ENCODE results near the gene RFNG. TPM values are rescaled to one million over a fixed set of nuclear protein-coding genes. Genes with fewer than 3 reads are reported as not detected.

Gene RFNG
- total RNA-seq, 1 donor from 2014 or later, result 61.4 TPM

- intact Hi-C loops (cut with DNase I), result no loop called here
- H3K4me3 ChIP-seq, result no peak overlapping the region
- no peaks in the 10 kb centered on the region for H3K27me3 ChIP-seq
- DNase-seq (ENCODE audit: extremely low spot score in 2 of 2), result no peak
- no peak overlapping the region for H3K27ac ChIP-seq
- no peaks in the 10 kb centered on the region for H3K9me3 ChIP-seq
- H3K36me3 ChIP-seq, result no peaks in the 10 kb centered on the region
- TF ChIP-seq CTCF (IDR thresholded peaks at IDR 0.05) (no peak), POLR2A (IDR thresholded peaks at IDR 0.05) (no peak), POLR2AphosphoS5 (IDR thresholded peaks at IDR 0.05; ENCODE audit: insufficient read depth in 1 of 2, low read depth in 1 of 2) (no peak)
- peaks cover 42% of the 10 kb centered on the region for H3K4me1 ChIP-seq
Measured at GRCh38 chr17:82001571-82002056, 50.0 kb downstream of the RFNG start.

- TF ChIP-seq CTCF (IDR thresholded peaks at IDR 0.05) (no peak), POLR2A (IDR thresholded peaks at IDR 0.05) (no peak), POLR2AphosphoS5 (IDR thresholded peaks at IDR 0.05; ENCODE audit: insufficient read depth in 1 of 2, low read depth in 1 of 2) (no peak)
- intact Hi-C loops (cut with DNase I), result no loop called here
- Histone ChIP-seq H3K36me3 (no peaks in the 10 kb centered on the region), H3K27me3 (no peaks in the 10 kb centered on the region), H3K4me1 (peaks cover 36% of the 10 kb centered on the region), H3K27ac (no peak overlapping the region), H3K9me3 (no peaks in the 10 kb centered on the region), H3K4me3 (no peak overlapping the region)
- DNase-seq (ENCODE audit: extremely low spot score in 2 of 2), result no peak
Measured at GRCh38 chr17:82000803-82001570, 50.6 kb downstream of the RFNG start.

- H3K27ac ChIP-seq, result no peak overlapping the region
- no peaks in the 10 kb centered on the region for H3K9me3 ChIP-seq
- intact Hi-C loops (cut with DNase I), result no loop called here
- no peak for DNase-seq (ENCODE audit: extremely low spot score in 2 of 2)
- TF ChIP-seq POLR2AphosphoS5 (IDR thresholded peaks at IDR 0.05; ENCODE audit: insufficient read depth in 1 of 2, low read depth in 1 of 2), result no peak
- TF ChIP-seq CTCF (IDR thresholded peaks at IDR 0.05), result no peak
- no peak for TF ChIP-seq POLR2A (IDR thresholded peaks at IDR 0.05)
- H3K27me3 ChIP-seq, result no peaks in the 10 kb centered on the region
- H3K36me3 ChIP-seq, result no peaks in the 10 kb centered on the region
- H3K4me1 ChIP-seq, result peaks cover 28% of the 10 kb centered on the region
- H3K4me3 ChIP-seq, result no peak overlapping the region
Measured at GRCh38 chr17:81999976-82000802, 51.4 kb downstream of the RFNG start.

- no peak for TF ChIP-seq POLR2AphosphoS5 (IDR thresholded peaks at IDR 0.05; ENCODE audit: insufficient read depth in 1 of 2, low read depth in 1 of 2)
- no peak for TF ChIP-seq POLR2A (IDR thresholded peaks at IDR 0.05)
- Histone ChIP-seq H3K4me3 (no peak overlapping the region), H3K9me3 (no peaks in the 10 kb centered on the region), H3K27me3 (no peaks in the 10 kb centered on the region), H3K27ac (no peak overlapping the region), H3K36me3 (no peaks in the 10 kb centered on the region), H3K4me1 (peaks cover 22% of the 10 kb centered on the region)
- DNase-seq (ENCODE audit: extremely low spot score in 2 of 2), result no peak
- intact Hi-C loops (cut with DNase I), result no loop called here
Measured at GRCh38 chr17:81999587-81999975, 52.0 kb downstream of the RFNG start.

GRCh38 chr17:81998691-81999438 lies 52.7 kb downstream of the RFNG start:
- Histone ChIP-seq H3K9me3 (no peaks in the 10 kb centered on the region), H3K27ac (no peak overlapping the region), H3K4me1 (peaks cover 17% of the 10 kb centered on the region), H3K36me3 (no peaks in the 10 kb centered on the region), H3K27me3 (no peaks in the 10 kb centered on the region), H3K4me3 (no peak overlapping the region)
- DNase-seq (ENCODE audit: extremely low spot score in 2 of 2), result no peak
- TF ChIP-seq CTCF (IDR thresholded peaks at IDR 0.05), result no peak
- TF ChIP-seq POLR2A (IDR thresholded peaks at IDR 0.05), result no peak
- no peak for TF ChIP-seq POLR2AphosphoS5 (IDR thresholded peaks at IDR 0.05; ENCODE audit: insufficient read depth in 1 of 2, low read depth in 1 of 2)
- intact Hi-C loops (cut with DNase I), result no loop called here

All from vagina (tissue), 2 donors.